WERI-Rb-1 (cell line): ENCODE data around the gene NUP93.

Experiments
- DNase-seq: peaks from one replicate; pipeline ENCODE4 v3.0.0-alpha.2; 2020
- H3K27ac ChIP-seq: fragments of 250-450 bp; sonication (Bioruptor Pico); 2 replicates; pipeline ENCODE4 v1.5.1; 2020; ENCODE audit warnings: mild to moderate bottlenecking, moderate library complexity
- H3K27me3 ChIP-seq: fragments of 250-450 bp; sonication (Bioruptor Pico); 2 replicates; pipeline ENCODE4 v1.5.1; 2021; ENCODE audit warnings: mild to moderate bottlenecking, low read depth, moderate library complexity; ENCODE audit not compliant: insufficient read depth, severe bottlenecking
- H3K36me3 ChIP-seq: fragments of 250-450 bp; sonication (Bioruptor Pico); 2 replicates; pipeline ENCODE4 v1.5.1; 2020; ENCODE audit warnings: mild to moderate bottlenecking, moderate library complexity
- H3K4me3 ChIP-seq: 2 replicates; pipeline ENCODE4 v1.5.1; 2011; ENCODE audit warnings: low read depth, mild to moderate bottlenecking, control low read depth, low read length
- H3K9me3 ChIP-seq: fragments of 250-450 bp; sonication (Bioruptor Pico); 2 replicates; pipeline ENCODE4 v1.5.1; 2021; ENCODE audit warnings: mild to moderate bottlenecking, moderate library complexity; ENCODE audit not compliant: severe bottlenecking
- TF ChIP-seq, protein P1 (sequence below): IDR thresholded peaks from 2 replicates; pipeline ENCODE4 v1.5.1; 2011; ENCODE audit warnings: low read depth, mild to moderate bottlenecking, control low read depth, inconsistent platforms, low read length

The NUP93 gene

DNA sequence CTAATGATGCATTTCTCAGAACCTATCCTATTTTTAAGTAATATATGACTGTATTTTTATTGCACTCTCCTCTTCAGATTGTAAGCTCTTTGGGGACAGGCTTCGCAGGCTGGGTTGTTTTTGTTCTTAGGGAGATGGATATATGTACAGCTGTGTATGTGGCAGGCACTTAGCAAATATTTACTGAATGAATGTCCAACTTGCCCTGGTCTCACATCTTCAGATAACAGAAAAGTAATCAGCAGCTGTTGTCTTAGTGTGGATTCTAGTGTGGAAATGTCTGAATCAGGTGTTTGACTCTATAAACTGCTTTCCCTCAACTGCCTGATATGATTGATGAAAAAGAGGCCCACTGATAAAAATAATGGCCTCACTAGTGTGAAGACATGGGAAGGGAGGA, 88.0 kb downstream of the NUP93 start:
- peaks cover 27% of the 10 kb centered on the region for H3K36me3 ChIP-seq
- TF ChIP-seq, protein P1, sequence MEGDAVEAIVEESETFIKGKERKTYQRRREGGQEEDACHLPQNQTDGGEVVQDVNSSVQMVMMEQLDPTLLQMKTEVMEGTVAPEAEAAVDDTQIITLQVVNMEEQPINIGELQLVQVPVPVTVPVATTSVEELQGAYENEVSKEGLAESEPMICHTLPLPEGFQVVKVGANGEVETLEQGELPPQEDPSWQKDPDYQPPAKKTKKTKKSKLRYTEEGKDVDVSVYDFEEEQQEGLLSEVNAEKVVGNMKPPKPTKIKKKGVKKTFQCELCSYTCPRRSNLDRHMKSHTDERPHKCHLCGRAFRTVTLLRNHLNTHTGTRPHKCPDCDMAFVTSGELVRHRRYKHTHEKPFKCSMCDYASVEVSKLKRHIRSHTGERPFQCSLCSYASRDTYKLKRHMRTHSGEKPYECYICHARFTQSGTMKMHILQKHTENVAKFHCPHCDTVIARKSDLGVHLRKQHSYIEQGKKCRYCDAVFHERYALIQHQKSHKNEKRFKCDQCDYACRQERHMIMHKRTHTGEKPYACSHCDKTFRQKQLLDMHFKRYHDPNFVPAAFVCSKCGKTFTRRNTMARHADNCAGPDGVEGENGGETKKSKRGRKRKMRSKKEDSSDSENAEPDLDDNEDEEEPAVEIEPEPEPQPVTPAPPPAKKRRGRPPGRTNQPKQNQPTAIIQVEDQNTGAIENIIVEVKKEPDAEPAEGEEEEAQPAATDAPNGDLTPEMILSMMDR, result no peak

DNA sequence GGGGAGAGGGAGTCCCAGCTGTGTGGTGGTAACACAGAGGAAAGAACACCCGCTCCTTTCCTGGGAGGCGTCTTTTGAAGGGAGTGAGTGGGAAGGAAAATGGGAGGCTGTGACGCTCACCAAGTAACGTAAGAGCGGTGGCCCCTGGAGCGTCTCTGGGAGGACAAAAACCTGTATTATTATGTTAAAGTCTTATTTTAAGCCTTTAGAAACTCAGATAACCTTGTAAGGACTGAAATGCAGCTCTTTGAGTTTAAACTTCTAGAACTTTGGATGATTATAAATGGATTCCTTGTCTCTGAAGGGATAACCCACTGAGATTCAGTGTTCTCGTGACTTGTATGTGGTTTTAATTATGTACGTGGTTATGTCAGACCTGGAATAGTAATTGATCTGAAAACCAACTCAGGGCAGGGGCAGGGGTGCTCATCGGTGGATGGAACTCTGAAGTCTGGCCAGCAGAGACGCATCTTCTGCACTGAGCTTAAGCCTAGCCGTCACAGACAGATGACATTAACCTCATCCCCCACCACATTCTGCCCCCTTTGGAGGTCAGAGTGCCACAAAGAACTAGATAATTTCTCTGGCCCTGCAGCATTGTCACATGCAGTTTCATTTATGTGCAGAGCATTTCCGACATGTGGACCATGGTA, 93.3 kb downstream of the NUP93 start:
- Histone ChIP-seq H3K4me3 (no peak overlapping the region), H3K27ac (no peak overlapping the region), H3K9me3 (no peaks in the 10 kb centered on the region), H3K27me3 (no peaks in the 10 kb centered on the region), H3K36me3 (peaks cover 50% of the 10 kb centered on the region)
- DNase-seq, result no peak
- TF ChIP-seq, protein P1, result no peak

More for the DNA sequence above, 88.0 kb downstream of the NUP93 start:
- no peaks in the 10 kb centered on the region for H3K9me3 ChIP-seq
- no peak for DNase-seq
- no peaks in the 10 kb centered on the region for H3K27me3 ChIP-seq
- no peak overlapping the region for H3K27ac ChIP-seq
- H3K4me3 ChIP-seq, result no peak overlapping the region

DNA sequence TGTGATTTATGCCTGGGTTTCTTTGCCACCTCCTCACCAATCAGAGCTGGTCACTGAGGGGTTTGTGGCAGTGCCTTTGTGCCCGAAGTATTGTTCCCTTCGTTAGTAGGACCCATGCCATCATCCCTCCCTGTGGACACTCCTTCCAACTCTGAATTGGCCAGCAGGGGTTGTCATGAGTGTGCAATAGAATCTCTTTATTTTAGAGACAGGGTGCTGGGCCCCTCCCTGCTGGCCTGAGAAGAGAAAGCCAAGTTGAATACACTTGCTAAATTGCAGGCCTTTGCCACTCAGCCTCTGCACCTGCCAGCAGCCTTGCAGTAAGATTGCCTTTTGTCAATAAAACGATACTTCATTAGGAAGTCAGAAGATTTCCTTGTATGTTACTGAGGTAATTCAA, 94.4 kb downstream of the NUP93 start:
- TF ChIP-seq, protein P1, result 0 out of 2 replicates have a peak, but pooled peaks have one; percentile 16
- Histone ChIP-seq H3K4me3 (no peak overlapping the region), H3K9me3 (no peaks in the 10 kb centered on the region), H3K27me3 (no peaks in the 10 kb centered on the region), H3K36me3 (peaks cover 43% of the 10 kb centered on the region), H3K27ac (no peak overlapping the region)
- peak; percentile 14 for DNase-seq

DNA sequence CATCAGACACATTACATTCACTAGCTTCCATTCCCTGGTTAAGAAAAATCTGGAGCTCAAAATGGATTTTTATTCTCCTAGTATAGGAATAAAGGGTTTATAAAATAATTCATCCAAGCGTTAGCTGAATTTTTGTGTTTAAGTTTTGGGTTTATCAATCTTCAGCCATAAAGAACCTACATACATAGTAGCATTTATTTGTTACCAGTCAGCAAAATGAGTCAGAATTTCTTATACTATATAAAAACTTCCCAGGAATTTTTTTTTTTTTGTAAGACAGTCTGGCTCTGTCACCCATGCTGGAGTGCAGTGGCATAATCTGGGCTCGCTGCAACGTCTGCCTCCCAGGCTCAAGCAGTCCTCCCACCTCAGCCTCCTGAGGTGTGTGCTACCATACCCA, 94.9 kb downstream of the NUP93 start:
- H3K27me3 ChIP-seq, result no peaks in the 10 kb centered on the region
- H3K36me3 ChIP-seq, result peaks cover 42% of the 10 kb centered on the region
- DNase-seq, result no peak
- TF ChIP-seq, protein P1, result no peak
- H3K4me3 ChIP-seq, result no peak overlapping the region
- no peak overlapping the region for H3K27ac ChIP-seq
- H3K9me3 ChIP-seq, result no peaks in the 10 kb centered on the region

DNA sequence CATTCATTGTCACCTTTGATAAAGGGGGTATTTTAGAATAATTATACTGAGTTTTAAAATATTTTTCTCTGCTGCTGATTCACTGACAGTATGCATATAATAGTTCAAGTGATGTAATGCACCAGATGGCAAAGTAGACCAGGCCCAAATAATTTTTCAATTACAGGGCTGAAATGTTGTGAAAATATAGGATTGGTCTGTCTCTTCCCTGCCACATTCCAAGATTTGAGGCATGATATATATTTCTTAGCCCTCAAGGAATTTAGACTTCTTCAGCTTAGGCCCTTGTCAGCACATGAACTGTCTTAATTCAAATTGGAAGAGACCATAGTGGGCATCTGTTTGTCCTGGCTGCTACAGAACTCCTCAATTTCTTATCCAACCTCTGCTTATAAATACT, 95.9 kb downstream of the NUP93 start:
- H3K4me3 ChIP-seq, result no peak overlapping the region
- TF ChIP-seq, protein P1, result no peak
- no peak overlapping the region for H3K27ac ChIP-seq
- no peak for DNase-seq
- no peaks in the 10 kb centered on the region for H3K9me3 ChIP-seq
- H3K27me3 ChIP-seq, result no peaks in the 10 kb centered on the region
- peaks cover 40% of the 10 kb centered on the region for H3K36me3 ChIP-seq

DNA sequence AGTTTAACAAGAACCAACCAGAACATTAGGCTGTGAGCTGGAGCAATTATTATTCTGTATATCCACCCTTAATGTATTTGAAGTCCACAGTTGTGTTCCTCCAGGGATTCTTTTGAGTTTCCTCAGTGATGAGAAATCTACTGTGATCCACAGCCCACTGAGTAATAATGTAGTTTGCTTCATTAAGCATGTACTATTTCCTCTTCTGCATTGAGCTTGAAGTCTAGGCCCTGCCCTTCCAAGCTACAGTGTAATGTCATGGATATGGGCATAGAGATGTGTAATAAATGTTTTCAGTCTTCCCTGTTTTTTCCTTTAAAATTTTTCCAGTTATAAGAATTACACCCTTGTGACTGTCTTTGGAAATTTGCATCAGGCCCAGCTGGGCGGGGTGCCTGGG, 98.7 kb downstream of the NUP93 start:
- no peak for DNase-seq
- no peaks in the 10 kb centered on the region for H3K27me3 ChIP-seq
- H3K9me3 ChIP-seq, result no peaks in the 10 kb centered on the region
- H3K4me3 ChIP-seq, result no peak overlapping the region
- TF ChIP-seq, protein P1, result no peak
- no peak overlapping the region for H3K27ac ChIP-seq
- H3K36me3 ChIP-seq, result peaks cover 44% of the 10 kb centered on the region
